Hepatocyte (in vitro differentiated cells): Measurements from ENCODE around the gene SAMD1. TPM values are rescaled to one million over a fixed set of nuclear protein-coding genes. Genes with fewer than 3 reads are reported as not detected.
"Not testable (repeated sequence)": the region's sequence is repeated elsewhere in the genome, so short reads cannot be mapped to it uniquely, and the experiment has no call there.

Experiments
- DNase-seq: peaks from one replicate; pipeline ENCODE4 v3.0.0-alpha.2; 2016; ENCODE audit warnings: low spot score
- H2AFZ ChIP-seq: fragments of 200-600 bp; sonication (generic); 2 replicates; pipeline ENCODE4 v1.6.0; 2016; ENCODE audit warnings: antibody characterized with exemption, mild to moderate bottlenecking
- H3K27ac ChIP-seq: fragments of 200-600 bp; sonication (generic); 2 replicates; pipeline ENCODE4 v1.5.1; 2016; ENCODE audit warnings: mild to moderate bottlenecking
- H3K27me3 ChIP-seq: fragments of 200-600 bp; sonication (generic); 2 replicates; pipeline ENCODE4 v1.6.1; 2016
- H3K36me3 ChIP-seq: fragments of 200-600 bp; sonication (generic); replicated peaks from 2 replicates; pipeline ENCODE4 v1.5.1; 2016; ENCODE audit warnings: low read depth; ENCODE audit not compliant: insufficient read depth
- H3K4me1 ChIP-seq: fragments of 200-600 bp; sonication (generic); 2 replicates; pipeline ENCODE4 v1.5.1; 2016; ENCODE audit warnings: mild to moderate bottlenecking, moderate library complexity; ENCODE audit not compliant: insufficient read depth
- H3K4me2 ChIP-seq: fragments of 200-600 bp; sonication (generic); 2 replicates; pipeline ENCODE4 v1.6.0; 2016
- H3K4me3 ChIP-seq: fragments of 200-600 bp; sonication (generic); 2 replicates; pipeline ENCODE4 v1.5.1; 2016; ENCODE audit warnings: mild to moderate bottlenecking
- H3K79me2 ChIP-seq: fragments of 200-600 bp; sonication (generic); 2 replicates; pipeline ENCODE4 v1.6.0; 2017; ENCODE audit warnings: mild to moderate bottlenecking
- H3K9me2 ChIP-seq: fragments of 200-600 bp; sonication (generic); replicated peaks from 2 replicates; pipeline ENCODE4 v1.6.0; 2017; ENCODE audit warnings: mild to moderate bottlenecking; ENCODE audit not compliant: insufficient read depth
- H3K9me3 ChIP-seq: fragments of 200-600 bp; sonication (generic); 2 replicates; pipeline ENCODE4 v1.5.1; 2016; ENCODE audit warnings: low read depth, mild to moderate bottlenecking
- H4K20me1 ChIP-seq: fragments of 200-600 bp; sonication (generic); 2 replicates; pipeline ENCODE4 v1.6.0; 2016; ENCODE audit warnings: mild to moderate bottlenecking; ENCODE audit not compliant: insufficient read depth, poor library complexity, severe bottlenecking
- EZH2 ChIP-seq: fragments of 200-600 bp; sonication (generic); IDR thresholded peaks from 2 replicates; pipeline ENCODE4 v1.6.1; 2016; ENCODE audit warnings: antibody characterized with exemption, mild to moderate bottlenecking, borderline replicate concordance
- EZH2phosphoT487 ChIP-seq: fragments of 200-600 bp; sonication (generic); IDR thresholded peaks from one replicate; pipeline ENCODE4 v1.6.1; 2018; ENCODE audit warnings: antibody characterized with exemption, mild to moderate bottlenecking, low read depth, moderate library complexity; ENCODE audit not compliant: unreplicated experiment, severe bottlenecking
- WGBS: methylation state at CpG from one replicate; pipeline ENCODE4 v1.1.6; 2016; ENCODE audit warnings: low lambda C conversion rate; ENCODE audit errors: missing lambda C conversion rate; 5-methylcytosine and 5-hydroxymethylcytosine counted together
- polyA plus RNA-seq: library from polyadenylated mRNA; unstranded; fragments of >200 nt; fragmentation: Nextera tagmentation; extraction: Ambion mirVana; gene quantifications from 2 replicates; pipeline ENCODE4 v1.2.1, GENCODE V29; 2016
- total RNA-seq: library from RNA; depleted of rRNA; stranded (reverse); fragments of >200 nt; gene quantifications from 2 replicates; pipeline ENCODE4 v1.2.3, GENCODE V29; 2014
- TF ChIP-seq, protein P1 (sequence below): fragments of 200-600 bp; sonication (generic); IDR thresholded peaks from 2 replicates; pipeline ENCODE4 v1.5.1; 2016; ENCODE audit warnings: antibody characterized with exemption, mild to moderate bottlenecking; ENCODE audit not compliant: poor library complexity

Gene SAMD1
- total and polyA plus RNA-seq, 2 experiments from 2014 or later: 35.8 to 45.6 TPM

DNA sequence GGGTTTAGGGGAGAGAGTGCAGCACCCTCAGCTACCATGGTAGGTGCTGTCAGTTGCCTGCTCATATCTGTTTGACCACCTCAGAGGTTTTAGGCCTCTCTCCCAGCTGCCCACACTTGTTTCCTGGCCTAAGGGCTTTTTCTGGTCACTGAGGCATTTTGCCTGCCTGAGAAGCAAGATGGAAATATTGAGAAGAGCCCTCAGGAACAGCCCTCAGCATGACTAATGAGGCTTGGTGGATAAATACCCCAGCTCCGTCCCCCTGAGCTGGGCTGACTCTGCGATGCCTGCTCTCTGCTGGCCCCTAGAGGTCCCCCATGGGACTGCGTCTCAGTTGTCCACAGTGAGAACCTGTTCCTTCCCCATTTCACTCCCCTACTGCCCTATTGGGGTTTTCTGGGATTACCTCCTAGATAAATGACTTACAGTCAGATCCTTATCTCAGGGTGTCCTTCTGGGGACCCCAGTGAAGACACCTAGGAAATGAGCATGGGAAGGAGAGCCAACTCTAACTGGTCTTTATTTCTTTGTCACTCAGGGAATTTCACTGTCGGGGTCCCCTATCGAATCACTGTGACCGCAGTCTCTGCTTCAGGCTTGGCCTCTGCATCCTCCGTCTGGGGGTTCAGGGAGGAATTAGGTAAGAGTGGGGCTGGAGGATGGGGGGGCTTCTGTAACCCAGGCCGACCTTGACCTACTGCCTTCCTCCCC is 42.0 kb downstream of the SAMD1 start:
- WGBS: 76% methylated on average over 7 of the region's 8 CpGs

DNA sequence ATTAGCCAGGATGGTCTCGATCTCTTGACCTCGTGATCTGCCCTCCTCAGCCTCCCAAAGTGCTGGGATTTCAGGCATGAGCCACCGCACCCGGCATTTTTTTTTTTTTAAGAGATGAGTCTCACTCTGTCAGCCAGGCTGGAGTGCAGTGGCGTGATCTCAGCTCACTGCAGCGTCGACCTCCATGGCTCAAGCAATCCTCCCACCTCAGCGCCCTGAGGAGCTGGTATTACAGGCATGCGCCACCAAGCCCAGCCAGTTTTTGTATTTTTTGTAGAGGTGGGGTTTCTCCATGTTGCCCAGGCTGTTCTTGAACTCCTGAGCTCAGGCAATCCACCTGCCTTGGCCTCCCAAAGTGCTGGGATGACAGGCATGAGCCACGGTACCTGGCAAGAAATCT is 42.7 kb downstream of the SAMD1 start:
- H3K4me3 ChIP-seq, H4K20me1 ChIP-seq, H3K9me3 ChIP-seq, H3K4me1 ChIP-seq, H3K27me3 ChIP-seq, H3K36me3 ChIP-seq, H2AFZ ChIP-seq, DNase-seq, H3K4me2 ChIP-seq, H3K9me2 ChIP-seq, H3K79me2 ChIP-seq, H3K27ac ChIP-seq: not testable (repeated sequence)
- 98% methylated on average over 8 of the region's 10 CpGs for WGBS

More for the DNA sequence above, 42.0 kb downstream of the SAMD1 start:
- TF ChIP-seq EZH2phosphoT487 (no peak), EZH2 (no peak)
- TF ChIP-seq, protein P1, sequence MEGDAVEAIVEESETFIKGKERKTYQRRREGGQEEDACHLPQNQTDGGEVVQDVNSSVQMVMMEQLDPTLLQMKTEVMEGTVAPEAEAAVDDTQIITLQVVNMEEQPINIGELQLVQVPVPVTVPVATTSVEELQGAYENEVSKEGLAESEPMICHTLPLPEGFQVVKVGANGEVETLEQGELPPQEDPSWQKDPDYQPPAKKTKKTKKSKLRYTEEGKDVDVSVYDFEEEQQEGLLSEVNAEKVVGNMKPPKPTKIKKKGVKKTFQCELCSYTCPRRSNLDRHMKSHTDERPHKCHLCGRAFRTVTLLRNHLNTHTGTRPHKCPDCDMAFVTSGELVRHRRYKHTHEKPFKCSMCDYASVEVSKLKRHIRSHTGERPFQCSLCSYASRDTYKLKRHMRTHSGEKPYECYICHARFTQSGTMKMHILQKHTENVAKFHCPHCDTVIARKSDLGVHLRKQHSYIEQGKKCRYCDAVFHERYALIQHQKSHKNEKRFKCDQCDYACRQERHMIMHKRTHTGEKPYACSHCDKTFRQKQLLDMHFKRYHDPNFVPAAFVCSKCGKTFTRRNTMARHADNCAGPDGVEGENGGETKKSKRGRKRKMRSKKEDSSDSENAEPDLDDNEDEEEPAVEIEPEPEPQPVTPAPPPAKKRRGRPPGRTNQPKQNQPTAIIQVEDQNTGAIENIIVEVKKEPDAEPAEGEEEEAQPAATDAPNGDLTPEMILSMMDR: peak; percentile 62
- Histone ChIP-seq H4K20me1 (no peaks in the 10 kb centered on the region), H2AFZ (no peak overlapping the region), H3K9me3 (no peaks in the 10 kb centered on the region), H3K27ac (no peak overlapping the region), H3K79me2 (no peaks in the 10 kb centered on the region), H3K4me2 (no peak overlapping the region), H3K9me2 (no peaks in the 10 kb centered on the region), H3K4me3 (no peak overlapping the region), H3K36me3 (no peaks in the 10 kb centered on the region), H3K4me1 (no peaks in the 10 kb centered on the region), H3K27me3 (no peaks in the 10 kb centered on the region)
- DNase-seq: peak; percentile 62

DNA sequence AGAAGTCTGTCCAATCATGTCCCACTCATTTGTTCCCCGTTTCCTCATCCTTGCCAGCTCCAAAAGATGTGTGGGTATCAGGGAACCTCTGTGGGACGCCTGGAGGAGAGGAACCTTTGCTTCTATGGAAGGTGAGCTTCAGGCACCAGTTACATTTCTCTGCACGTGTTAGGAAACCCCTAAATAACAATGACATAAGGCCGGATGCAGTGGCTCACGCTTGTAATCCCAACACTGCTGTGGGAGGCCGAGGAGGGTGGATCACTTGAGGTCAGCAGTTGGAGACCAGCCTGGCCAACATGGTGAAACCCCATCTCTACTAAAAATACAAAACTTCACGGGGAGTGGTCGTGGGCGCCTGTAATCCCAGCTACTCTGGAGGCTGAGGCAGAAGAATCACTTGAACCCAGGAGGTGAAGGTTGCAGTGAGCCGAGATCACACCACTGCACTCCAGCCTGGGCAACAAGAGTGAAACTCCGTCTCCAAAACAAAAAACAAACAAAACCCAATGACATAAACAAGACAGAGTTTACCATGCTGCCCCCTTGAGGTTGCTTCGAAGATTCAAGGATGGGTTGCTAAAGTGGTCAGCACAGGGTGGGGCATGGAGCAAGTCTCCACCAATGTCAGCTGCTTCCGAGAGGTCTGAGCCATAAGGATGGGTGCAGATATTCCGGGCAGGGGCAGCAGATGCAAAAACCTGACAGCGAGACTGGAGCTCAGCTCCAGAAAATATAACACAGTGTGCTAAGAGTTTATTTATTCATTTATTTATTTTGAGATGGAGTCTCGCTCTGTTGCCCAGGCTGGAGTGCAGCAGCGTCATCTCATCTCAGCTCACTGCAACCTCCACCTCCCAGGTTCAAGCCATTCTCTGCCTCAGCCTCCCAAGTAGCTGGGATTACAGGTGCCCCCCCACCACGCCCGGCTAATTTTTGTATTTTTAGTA is 47.6 kb downstream of the SAMD1 start:
- H3K9me3 ChIP-seq, H3K27ac ChIP-seq, H2AFZ ChIP-seq, H3K36me3 ChIP-seq, H3K4me3 ChIP-seq, H3K9me2 ChIP-seq, H4K20me1 ChIP-seq, H3K79me2 ChIP-seq, H3K4me1 ChIP-seq, H3K27me3 ChIP-seq, H3K4me2 ChIP-seq: not testable (repeated sequence)
- WGBS: 78% methylated on average over 19 of the region's 19 CpGs
- TF ChIP-seq, protein P1: peak; percentile 52
- peak; percentile 72 for DNase-seq

DNA sequence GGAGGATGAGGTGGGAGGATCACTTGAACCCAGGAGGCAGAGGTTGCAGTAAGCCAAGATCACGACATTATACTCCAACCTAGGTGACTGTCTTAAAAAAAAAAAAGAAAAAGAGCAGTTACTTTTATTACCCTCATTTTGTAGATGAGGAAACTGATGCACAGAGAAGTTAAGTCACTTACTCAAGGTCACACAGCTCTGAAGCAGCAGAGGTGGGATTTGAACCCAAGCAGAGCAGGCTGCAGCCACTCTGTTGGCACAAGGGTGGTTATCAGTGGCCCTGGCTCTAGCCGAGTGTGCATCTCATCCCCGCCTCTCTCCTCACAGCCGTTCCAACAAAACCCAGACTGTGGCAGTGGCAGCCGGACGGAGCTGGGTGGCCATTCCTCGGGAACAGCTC is 51.4 kb downstream of the SAMD1 start:
- Histone ChIP-seq H3K36me3 (no peaks in the 10 kb centered on the region), H3K9me3 (no peaks in the 10 kb centered on the region), H3K27me3 (no peaks in the 10 kb centered on the region), H3K27ac (no peak overlapping the region), H3K4me2 (no peak overlapping the region), H2AFZ (no peak overlapping the region), H3K4me3 (no peak overlapping the region), H4K20me1 (no peaks in the 10 kb centered on the region), H3K79me2 (no peaks in the 10 kb centered on the region), H3K9me2 (no peaks in the 10 kb centered on the region), H3K4me1 (no peaks in the 10 kb centered on the region)
- TF ChIP-seq, protein P1: no peak
- TF ChIP-seq EZH2phosphoT487 (no peak), EZH2 (no peak)
- DNase-seq: no peak
- WGBS: 93% methylated on average over 7 of the region's 7 CpGs
